Stomach (tissue), 8 donors: ENCODE results near the gene MSL3B.
A peak's percentile ranks its signal among the peaks of the same experiment; 100 is the strongest.

Source experiments
- DNase-seq, 2 donors: peaks; one replicate each; pipeline versions ENCODE4 v3.0.0 to v3.0.0-alpha.2; 2013 to 2019
- H3K27ac ChIP-seq, 5 donors: fragments of 200-600 bp in 4 of 5; sonication (generic) in 4 of 5; one replicate each; pipeline ENCODE4 v1.5.1; 2013 to 2019; ENCODE audit warnings: mild to moderate bottlenecking in 1 of 5, moderate library complexity in 1 of 5
- H3K27me3 ChIP-seq, 3 donors: fragments of 200-600 bp; sonication (generic); one replicate each; pipeline ENCODE4 v1.5.1; 2017 to 2019; ENCODE audit warnings: mixed run types in 1 of 3
- H3K36me3 ChIP-seq, 4 donors: fragments of 200-600 bp; sonication (generic); 1 replicate in 3 of 4; 2 replicates in 1 of 4; pipeline ENCODE4 v1.5.1; 2016 to 2019
- H3K4me1 ChIP-seq, 4 donors: fragments of 200-600 bp; sonication (generic); one replicate each; pipeline ENCODE4 v1.5.1; 2016 to 2019
- H3K4me3 ChIP-seq, 4 donors: fragments of 200-600 bp; sonication (generic) in 3 of 4; one replicate each; pipeline ENCODE4 v1.5.1; 2016 to 2019; ENCODE audit warnings: mild to moderate bottlenecking in 1 of 4
- H3K9me3 ChIP-seq, 4 donors: fragments of 200-600 bp; sonication (generic); one replicate each; pipeline ENCODE4 v1.5.1; 2016 to 2019
- CTCF ChIP-seq, 7 experiments: fragments of 450-650 bp in 4 of 7; fragments of 200-600 bp in 3 of 7; sonication (generic) in 3 of 7; IDR thresholded peaks; one replicate each; pipeline ENCODE4 v1.5.1; 2016 to 2019; ENCODE audit warnings: antibody characterized with exemption in 7 of 7, control low read depth in 2 of 7, mild to moderate bottlenecking in 1 of 7
- EP300 ChIP-seq: sonication (generic); formaldehyde crosslinking; IDR thresholded peaks from one replicate; pipeline ENCODE4 v1.6.1; 2017; ENCODE audit warnings: antibody characterized with exemption
- POLR2A ChIP-seq, 4 donors: fragments of 450-650 bp; IDR thresholded peaks; one replicate each; pipeline ENCODE4 v1.6.1; 2016; ENCODE audit warnings: antibody characterized with exemption in 4 of 4, control low read depth in 2 of 4, mild to moderate bottlenecking in 1 of 4, moderate library complexity in 1 of 4
- POLR2AphosphoS5 ChIP-seq, 3 donors: sonication (generic); formaldehyde crosslinking; IDR thresholded peaks; one replicate each; pipeline ENCODE4 v1.6.1; 2016; ENCODE audit warnings: antibody characterized with exemption in 3 of 3
- WGBS, 5 donors: extraction: QIAGEN DNeasy Blood & Tissue Kit in 3 of 5; methylation state at CpG; one replicate each; pipeline versions ENCODE4 v1.1.5 to v1.1.7; 2013 to 2018; 5-methylcytosine and 5-hydroxymethylcytosine counted together
- intact Hi-C: fragments of 100-400 bp; cut with DNase I; formaldehyde crosslinking; loops from one replicate; pipeline ENCODE4 v1.15.1; 2023; ENCODE audit warnings: low total_unique reads
- donor health status: healthy with polysubstance abuse.
- donor health status: Bipolar disorder and iron deficiency.
- donor health status: healthy.

MSL3B gene

DNA sequence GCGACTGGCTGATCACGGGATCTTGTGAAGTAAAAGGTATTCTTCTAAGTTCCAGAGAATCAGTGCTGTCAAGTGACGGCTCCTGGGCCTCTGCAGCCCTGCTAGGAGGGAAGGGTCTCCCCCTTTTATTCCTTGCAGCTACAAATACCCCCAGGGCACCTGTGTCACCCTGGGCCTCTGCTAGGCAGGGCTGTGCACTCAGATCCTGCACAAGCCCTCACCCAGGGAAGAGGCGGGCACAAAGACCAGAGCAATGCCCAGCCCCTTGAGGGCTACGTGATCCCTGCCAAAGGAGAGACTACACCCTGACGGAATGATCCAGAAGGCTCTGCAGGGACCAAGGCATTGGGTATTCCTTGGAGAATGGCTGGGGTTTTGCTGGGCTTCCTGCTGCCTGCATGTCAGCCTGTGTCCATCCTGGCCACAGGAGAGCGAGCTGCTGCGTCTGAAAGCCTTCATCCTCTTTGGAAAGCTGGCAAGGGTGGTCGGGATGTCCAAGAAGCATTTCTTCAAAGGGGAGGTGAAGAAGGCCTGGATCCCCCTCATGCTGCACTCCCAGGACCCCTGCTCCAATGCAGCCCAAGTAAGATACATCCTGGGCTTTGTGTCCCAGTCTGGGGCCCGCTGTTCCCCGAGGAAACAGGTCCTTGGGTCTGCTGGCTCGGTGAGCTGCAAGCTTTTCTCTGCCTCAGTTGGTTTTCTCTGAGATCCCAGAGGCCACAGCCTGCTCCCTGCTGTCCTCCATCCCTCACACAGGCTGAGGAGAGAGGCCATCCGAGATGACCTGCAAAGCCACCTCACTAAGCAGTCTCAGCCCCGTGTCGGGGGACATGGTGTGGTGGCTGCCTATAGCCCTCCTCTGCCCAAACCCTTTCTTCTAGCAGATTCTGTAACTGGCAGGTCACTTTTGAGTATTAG is 38.7 kb downstream of the MSL3B start:
- Histone ChIP-seq H3K9me3 (peaks cover 0 to 8% (median 0%) of the 10 kb centered on the region in 4 donors), H3K4me1 (peaks cover 0 to 6% (median 2%) of the 10 kb centered on the region in 4 donors), H3K4me3 (no peak overlapping the region), H3K36me3 (no peaks in the 10 kb centered on the region), H3K27ac (no peak overlapping the region), H3K27me3 (peaks cover 0 to 6% (median 0%) of the 10 kb centered on the region in 3 donors)
- 80 to 89% (median 88%) methylated on average over 15 of the region's 15 CpGs for WGBS, 5 donors
- TF ChIP-seq POLR2AphosphoS5 (IDR thresholded peaks at IDR 0.05): no peak
- no peak for TF ChIP-seq EP300
- no peak for TF ChIP-seq CTCF (IDR thresholded peaks at IDR 0.05)
- no peak for TF ChIP-seq POLR2A (IDR thresholded peaks at IDR 0.05)
- intact Hi-C loops: no loop called here
- DNase-seq: peak in 1 of 2 donors; percentile 15

DNA sequence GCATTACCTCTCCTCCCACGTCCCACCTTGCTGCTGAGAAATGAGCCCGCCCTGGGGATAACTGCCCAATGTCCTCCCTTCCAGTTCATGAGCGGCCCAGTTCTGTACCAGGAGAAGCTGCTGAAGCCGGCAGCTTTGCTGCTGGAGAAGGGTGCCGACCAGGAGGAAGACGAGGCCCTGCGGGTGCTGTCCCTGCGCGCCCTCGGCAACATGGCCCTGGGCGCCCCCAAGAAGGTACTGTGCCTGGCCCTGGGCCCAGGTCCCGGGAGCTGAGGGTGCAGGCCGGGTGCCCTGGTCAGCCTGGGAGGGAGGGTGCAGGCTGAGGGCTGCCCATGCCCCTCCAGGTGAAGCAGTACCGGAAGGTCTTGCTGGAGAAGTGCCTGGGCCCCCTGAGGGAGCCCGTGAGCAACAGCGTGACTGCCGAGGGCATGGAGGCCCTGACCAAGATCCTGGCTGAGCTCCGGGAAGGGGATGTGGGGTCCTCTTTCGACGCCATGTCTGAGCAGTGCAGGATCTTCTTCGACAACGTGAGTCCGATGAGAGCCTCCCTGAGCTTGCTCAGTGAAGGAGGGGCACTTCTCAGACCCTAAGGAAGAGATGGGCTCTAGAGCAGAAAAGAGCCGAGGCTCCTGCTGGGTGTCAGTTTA is 39.5 kb downstream of the MSL3B start:
- Histone ChIP-seq H3K4me3 (no peak overlapping the region), H3K27me3 (peaks cover 0 to 6% (median 0%) of the 10 kb centered on the region in 3 donors), H3K9me3 (peaks cover 0 to 8% (median 0%) of the 10 kb centered on the region in 4 donors), H3K4me1 (peaks cover 0 to 6% (median 2%) of the 10 kb centered on the region in 4 donors), H3K36me3 (no peaks in the 10 kb centered on the region), H3K27ac (no peak overlapping the region)
- 74 to 88% (median 83%) methylated on average over 11 to 24 of the region's 24 CpGs for WGBS, 5 donors
- intact Hi-C loops: no loop called here
- peak in 1 of 2 donors; percentile 16 for DNase-seq
- TF ChIP-seq POLR2A (IDR thresholded peaks at IDR 0.05) (no peak), POLR2AphosphoS5 (IDR thresholded peaks at IDR 0.05) (no peak), EP300 (no peak), CTCF (IDR thresholded peaks at IDR 0.05) (no peak)

DNA sequence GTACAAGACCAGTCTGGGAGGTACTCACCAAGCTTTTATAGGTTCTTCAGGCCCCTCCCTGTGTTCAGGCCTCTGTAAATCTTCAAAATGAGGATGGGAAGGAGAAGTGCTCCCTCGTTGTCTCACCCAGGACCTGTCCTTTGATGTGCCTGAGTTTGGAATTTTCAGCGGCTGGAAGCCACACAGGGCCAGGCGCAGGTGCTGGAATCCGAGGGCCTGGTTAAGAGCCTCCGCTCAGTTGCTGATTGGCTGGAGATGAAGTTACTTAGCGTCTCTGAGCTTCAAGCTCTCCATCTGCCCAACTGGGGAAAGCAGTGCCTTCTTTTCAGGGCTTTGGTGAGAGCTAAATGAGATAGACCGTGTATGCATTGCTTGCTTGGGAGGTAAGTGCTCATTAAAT is 43.8 kb downstream of the MSL3B start:
- DNase-seq: no peak
- peaks cover 0 to 8% (median 0%) of the 10 kb centered on the region in 4 donors for H3K9me3 ChIP-seq
- no peak for TF ChIP-seq POLR2AphosphoS5 (IDR thresholded peaks at IDR 0.05)
- no peak for TF ChIP-seq CTCF (IDR thresholded peaks at IDR 0.05)
- no peak for TF ChIP-seq POLR2A (IDR thresholded peaks at IDR 0.05)
- no peak for TF ChIP-seq EP300
- 73 to 80% (median 78%) methylated on average over 7 of the region's 7 CpGs for WGBS, 5 donors
- H3K27me3 ChIP-seq: peaks cover 0 to 6% (median 0%) of the 10 kb centered on the region in 3 donors
- intact Hi-C loops: no loop called here
- H3K27ac ChIP-seq: no peak overlapping the region
- H3K4me3 ChIP-seq: no peak overlapping the region
- H3K4me1 ChIP-seq: no peaks in the 10 kb centered on the region
- H3K36me3 ChIP-seq: no peaks in the 10 kb centered on the region

DNA sequence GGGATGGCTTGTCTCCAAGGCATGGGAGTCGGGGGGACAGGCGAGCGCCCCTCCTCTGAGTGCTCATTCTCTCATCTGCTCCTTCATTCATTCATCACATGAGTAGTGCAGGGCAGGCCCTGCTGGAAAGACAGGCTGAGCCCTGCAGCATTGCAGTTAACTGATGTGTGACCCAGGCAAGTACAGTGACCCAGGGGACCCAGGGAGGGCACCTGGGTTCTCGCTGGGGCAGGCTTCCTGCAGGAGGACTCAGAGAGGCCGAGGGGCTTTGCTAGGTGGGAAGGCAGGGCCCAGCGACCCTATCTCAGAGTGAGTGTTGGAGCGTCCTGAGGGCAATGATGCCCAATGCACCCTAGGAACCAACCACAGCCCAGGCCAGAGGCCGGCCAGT is 44.5 kb downstream of the MSL3B start:
- peaks cover 0 to 4% (median 0%) of the 10 kb centered on the region in 3 donors for H3K27me3 ChIP-seq
- H3K36me3 ChIP-seq: no peaks in the 10 kb centered on the region
- H3K4me3 ChIP-seq: no peak overlapping the region
- peaks cover 0 to 8% (median 0%) of the 10 kb centered on the region in 4 donors for H3K9me3 ChIP-seq
- no peaks in the 10 kb centered on the region for H3K4me1 ChIP-seq
- H3K27ac ChIP-seq: no peak overlapping the region
- no peak for DNase-seq
- 89 to 95% (median 89%) methylated on average over 5 to 8 of the region's 8 CpGs for WGBS, 5 donors
- intact Hi-C loops: no loop called here
- TF ChIP-seq POLR2A (IDR thresholded peaks at IDR 0.05) (no peak), POLR2AphosphoS5 (IDR thresholded peaks at IDR 0.05) (no peak), CTCF (IDR thresholded peaks at IDR 0.05) (no peak)
